ENCODE measurements around the gene PDE4D.

Gene PDE4D

DNA sequence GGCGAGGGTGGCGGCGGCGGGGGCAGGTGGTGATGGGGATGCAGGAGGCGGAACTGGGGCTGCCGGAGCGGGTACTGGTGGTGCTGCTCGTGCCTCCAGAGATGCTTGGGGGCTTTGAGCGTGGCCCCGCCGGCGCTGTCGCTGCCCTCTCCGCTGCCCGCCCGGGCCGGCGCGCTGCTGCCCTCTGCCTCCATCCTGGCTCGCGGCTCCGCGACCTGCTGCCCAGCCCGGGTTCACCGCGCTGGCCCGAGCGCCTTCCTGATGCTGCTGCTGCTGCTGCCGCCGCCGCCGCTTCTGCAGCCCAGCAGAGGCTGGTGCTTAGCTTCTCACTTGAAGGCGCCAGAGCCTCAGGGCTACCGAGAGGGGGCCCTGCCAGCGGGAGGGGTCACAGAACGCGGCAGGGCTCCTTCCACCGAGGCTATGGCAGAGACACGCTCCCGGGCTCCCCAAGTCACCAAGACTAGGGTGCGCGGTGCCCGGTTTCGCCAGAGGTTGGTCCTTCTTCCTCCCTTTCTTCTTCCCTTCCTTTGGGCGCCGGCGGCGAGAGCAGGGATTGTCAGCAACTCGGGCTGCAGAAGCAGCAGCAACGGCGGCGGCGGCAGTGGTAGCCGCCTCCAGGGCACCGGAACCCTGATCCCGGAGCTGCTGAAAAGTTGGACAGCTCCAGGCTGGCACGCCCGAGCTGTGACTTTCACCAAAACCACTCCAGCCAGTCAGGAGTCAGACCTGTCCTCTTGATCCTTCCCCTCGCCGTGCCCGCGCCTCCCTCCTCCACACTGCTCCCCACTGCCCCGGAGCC is at the start of gene PDE4D:
PDE4D (minus strand) TSS at position 298 of the 799 bp plus-strand sequence.
- no peak for DNase-seq

DNA sequence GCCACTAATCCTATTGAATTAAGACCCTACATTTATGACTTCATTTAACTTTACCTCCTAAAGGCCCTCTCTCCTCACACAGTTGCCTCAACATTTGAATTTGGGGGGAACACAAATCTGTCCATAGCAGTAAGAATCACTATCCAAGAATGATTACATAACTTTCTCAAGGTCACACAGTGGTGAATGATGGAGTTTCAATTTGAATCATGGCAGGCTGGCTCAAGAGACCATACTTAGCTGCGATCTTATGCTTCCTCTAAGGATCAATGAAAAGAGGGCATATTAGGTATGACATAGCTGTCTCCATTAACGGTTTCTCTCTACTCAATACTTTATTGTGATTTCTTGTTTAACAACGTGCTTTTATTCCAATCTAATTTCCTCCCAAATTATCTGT is 44.1 kb upstream of the PDE4D start:
- no peak for DNase-seq

DNA sequence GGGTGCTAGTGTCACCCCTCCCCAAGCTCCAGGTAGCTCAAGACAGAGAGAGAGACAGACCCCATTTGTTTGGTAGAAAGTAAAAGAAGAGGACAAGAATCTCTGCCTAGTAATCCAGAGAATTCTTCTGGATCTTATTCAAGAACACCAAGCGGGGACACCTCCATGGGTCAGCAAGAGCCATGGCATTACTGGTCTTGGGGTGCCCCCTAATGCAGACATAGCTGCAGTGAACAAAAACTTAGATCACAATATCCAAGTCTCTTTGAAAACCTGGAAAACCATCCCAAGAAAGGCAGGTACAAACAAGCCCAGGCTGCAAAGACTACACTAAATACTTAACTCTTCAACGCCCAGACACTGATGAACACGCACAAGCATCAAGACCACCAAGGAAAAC is 29.9 kb upstream of the PDE4D start:
- no peak for DNase-seq

DNA sequence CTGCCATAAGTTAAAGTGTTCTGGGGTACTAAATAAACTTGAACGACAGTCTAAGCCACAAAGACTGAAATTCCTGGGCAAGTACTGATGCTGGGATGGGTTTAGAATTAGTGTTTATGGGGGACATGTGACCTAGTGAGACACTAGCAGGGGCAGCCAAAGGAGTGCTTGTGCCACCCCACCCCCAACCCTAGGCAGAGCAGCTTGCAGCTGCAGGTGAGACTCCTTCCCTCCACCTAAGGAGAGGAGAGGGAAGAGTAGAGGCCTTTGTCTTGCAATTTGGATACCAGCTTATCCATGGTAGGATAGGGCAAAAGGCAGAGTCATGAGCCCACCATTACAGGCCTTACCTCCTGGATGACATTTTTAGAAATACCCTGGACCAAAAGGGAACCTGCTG is 28.7 kb upstream of the PDE4D start:
- no peak for DNase-seq

DNA sequence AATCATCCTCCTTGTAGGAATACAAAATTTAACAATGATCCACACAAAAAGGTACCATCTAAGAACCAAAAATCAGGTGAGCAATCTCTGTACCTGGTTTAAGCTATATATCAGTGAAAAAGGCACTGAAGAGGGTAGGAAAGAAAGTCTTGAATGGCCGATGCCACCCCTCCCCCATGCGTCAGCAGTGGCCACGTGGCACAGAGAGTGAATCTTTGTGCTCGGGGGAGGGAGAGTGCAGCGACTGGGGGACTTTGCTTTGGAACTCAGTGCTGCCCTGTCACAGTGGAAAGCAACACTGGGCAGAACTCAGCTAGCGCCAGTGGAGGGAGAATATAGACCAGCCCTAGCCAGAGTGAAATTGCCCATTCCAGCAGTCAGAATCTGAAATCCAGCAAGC is 28.3 kb upstream of the PDE4D start:
- no peak for DNase-seq

DNA sequence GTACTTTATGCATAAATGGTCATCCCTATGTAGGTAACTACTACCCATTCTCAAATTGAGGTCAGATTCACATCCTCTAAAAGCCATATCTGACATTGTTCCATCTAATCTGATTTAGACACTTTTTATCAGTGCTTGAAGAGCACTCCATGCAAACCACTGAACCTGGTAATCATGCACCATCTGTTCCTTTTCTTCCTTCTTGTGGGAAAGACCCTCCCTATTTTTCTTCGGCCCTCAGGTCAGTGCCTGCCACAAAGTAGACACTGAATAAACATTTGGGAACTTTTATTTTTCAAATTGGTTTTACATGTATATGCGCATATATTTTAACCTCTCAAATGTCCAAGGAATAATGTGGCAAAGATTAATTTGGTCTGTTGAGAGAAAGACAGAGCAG is 26.0 kb upstream of the PDE4D start:
- no peak for DNase-seq

DNA sequence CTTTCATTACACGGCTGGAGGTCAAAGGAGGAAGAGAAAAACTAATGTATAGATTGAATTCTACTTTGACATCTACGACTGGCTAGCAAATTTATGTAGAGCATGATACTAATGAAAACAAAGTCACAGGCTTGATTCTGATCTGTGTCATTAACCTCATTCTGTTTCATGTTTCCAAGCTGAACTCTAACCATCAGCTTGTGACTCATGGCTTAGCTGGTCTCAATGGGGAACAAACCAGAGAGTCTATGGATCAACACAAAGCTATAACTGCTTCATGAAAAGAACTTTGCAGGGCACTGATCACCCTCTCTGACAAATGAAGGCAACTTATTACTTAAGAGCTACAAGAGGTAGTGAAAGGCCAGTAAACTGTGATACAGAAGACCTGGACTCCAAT is 23.6 kb upstream of the PDE4D start:
- DNase-seq, result no peak

DNA sequence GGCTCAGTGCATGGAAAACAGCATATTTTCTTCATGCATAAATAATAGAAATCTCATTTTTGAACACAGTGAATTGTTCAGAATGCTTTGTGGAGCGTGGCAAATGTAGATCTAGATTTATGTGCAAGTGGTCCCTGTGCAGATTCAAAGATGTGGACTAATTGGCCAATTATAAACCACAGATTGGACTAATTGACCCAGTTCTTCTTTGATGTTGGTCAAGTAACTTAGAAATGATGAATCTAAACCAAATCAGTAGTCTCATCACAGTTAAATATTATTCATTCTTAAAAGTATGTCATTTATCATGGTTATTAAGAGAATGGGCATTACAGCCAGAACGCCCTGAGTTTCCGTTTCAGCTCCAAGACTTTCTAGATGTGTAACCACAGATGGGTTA is 11.7 kb upstream of the PDE4D start:
- no peak for DNase-seq

DNA sequence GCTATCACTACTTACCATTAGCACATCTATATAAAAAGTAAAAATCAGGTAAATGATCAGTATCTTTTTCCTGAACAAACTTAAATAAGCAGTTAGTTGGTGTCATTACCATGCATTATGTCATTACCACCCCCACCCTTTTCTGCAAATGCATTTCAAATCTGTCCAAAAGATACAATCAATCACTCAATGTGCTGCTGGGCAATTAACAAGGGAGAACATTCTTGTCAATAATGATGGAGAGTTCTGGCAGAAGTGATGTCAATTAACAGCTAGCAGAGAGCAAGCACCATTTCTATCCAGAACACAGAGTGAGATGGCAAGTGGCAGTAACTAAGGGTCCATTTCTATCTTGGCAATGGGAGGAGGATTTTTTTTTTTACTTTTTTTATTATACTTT is 3.5 kb upstream of the PDE4D start:
- no peak for DNase-seq

DNA sequence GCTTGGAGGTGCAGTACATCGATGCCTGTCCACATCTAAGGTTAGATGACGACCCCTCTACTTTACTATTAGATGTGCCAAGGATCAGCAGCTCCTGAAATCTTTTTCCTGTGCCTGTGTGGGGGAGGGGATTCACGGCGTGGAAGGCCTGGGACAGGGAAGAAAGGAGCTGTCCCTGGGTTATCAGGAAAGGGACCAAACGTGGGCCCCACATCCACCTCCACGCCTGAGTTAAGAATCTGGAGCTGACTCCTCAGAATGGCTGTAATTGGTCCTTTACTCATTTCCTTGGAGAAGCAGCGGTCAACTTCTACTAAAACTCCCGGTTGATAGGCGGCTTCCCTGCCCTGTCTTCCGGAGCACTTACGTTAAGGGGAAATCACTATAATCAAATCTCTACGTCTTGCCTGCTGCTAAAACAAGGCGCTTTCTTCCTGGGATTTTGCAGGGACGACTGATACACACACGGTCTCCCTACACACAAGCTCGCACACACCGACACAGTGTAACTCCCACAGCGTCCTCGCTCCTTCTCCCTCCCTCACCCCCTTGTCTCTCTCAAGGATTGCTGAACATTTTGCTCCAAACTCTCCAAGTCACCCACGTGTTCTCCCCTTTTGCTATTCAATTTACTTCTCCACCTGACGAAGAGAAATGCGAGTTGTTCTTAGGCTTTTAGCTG is 1.4 kb downstream of the PDE4D start:
- no peak for DNase-seq

DNA sequence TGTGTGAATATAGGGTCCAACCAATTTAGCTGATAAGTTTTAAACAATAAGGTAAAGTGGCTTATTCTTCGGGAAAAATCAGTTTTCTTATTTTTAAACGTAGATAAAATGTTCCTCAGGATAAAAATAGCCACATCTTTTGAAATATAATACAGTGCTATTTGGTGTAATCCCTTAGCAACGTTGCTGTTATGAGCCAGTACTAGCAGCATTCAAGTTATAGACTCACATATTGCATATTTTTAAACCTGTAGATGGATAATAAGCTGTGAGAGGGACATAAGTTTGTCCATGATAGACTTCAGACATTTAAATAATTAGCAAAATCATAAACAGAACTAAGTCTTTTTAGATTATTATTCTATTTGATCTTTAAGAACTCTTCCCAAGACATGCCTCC is 6.3 kb downstream of the PDE4D start:
- DNase-seq, result no peak

DNA sequence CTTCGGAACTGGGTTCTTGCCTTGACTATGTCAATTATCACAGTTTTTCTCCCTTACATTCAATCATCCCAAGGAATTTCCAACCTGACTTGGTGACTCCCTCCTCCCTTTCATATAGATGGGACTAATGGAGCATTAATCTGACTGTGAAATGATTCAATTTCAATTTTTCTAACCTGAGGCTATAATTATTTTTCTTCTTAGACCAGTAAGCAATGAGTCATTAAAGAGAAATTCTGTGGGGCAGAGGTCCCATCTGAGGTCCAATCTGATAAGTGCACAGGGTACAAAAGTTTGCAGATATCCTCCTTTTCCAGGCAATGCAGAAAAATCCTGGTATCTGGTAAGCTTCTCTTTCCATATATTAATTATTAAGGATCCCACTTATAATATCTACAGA is 18.9 kb downstream of the PDE4D start:
- no peak for DNase-seq

DNA sequence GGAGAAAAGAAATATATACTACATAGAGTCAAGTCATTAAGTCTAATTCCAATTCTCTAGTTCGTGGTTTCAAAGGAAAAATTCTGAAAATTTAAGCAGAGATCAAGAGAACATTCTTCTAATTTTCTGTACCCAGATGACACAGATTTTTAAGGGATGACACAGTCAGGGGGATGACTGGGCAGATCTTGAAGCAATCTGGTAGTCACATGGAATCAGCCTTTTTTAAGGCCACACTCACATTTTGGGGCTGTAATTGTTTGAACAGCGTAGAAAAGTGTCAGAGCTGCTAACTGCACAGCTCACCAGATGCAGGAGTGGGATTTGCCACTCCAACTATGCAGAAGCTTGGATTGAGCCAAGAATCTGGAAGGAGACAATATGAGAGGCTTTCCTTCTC is 20.4 kb downstream of the PDE4D start:
- no peak for DNase-seq

DNA sequence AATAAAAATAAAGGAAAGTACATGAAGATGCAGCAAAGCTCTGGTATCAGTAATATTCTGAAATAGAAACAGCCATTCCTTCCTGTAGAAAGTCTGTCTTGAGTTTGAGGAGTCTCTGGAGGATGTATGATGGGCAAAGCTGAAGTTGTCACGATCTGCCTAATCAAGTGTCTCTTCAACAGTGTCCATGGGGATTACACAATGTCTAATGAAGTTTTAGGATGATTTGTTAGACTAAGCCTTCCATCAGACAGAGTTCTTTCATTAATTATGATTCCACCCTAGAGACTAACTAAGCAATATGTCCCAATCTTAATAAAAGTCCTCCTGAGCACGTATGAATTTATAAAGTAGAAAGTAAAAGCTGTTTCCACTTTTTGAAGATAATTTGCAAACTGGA is 26.9 kb downstream of the PDE4D start:
- no peak for DNase-seq

DNA sequence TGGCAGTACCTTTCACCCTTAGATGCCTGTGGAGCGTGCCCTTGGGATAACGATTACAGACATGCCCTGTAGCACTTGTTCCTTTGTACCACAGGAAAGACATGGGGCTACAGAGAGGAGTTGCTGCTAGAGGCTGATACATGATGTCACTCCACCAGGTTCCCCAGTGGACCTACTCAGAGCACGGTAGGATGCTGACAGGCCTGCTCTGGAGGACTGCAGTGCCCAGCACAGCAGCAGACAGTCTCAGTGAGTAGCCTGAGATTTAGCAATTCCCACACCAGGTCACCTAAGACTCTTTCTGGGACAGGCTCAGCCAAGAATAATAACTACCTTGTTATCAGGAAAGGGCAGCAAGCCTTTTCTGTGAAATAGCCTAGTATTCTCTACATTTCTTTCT is 28.8 kb downstream of the PDE4D start:
- DNase-seq, result no peak

DNA sequence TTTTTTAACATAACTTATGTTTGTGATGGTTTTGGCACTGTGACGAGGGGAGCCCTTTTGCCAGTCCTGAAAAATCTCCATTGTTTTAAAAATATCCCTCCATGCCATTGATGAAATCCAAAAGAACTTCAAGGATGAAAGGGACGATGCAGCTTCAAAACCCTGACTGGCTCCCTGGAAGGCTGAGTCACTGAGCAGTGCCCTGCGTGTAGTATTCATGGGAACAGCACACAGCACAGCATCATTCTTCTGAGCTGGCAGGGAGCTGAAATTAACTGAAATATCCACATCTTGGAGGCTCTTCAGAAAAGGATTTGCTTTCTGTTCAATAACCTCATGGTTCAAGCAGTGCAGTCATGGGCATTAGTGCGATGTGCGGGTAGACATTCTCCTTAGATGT is 29.7 kb downstream of the PDE4D start:
- no peak for DNase-seq

DNA sequence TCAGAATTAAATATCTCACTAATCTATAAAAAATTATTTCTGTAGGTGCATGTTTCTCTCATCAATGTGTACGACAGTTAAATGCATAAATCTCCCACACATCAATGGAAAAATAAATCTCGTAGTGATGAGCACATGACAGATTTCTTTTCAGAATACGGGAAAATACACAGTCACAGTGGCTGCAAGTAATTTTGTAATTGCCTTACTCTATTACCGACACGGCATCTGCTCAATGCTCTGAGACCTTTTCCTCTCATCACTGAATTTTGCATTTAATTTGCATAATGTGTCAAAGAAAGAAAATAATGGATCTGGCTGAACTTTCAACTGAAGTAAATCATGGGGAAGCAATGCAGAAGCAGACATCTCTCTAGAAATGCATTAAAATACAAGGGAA is 37.2 kb downstream of the PDE4D start:
- no peak for DNase-seq

DNA sequence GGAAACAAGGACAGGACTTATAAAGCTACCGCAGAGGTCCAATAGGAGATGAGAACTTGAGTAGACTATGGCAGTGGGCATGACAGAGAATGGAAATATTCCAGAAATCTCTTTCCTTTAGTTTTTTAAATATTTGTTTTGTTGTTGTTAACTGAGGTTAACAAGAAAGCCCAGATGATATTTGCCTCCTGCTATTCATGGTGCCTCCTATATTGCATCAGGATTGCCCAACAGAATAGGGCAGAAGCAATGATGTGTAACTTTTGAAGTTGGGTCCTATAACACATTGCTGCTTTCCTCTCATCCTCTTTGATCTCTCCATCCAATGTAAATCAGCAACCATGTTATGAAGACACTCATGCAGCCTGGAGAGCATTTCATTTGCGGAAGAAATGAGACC is 42.8 kb downstream of the PDE4D start:
- DNase-seq, result no peak

DNA sequence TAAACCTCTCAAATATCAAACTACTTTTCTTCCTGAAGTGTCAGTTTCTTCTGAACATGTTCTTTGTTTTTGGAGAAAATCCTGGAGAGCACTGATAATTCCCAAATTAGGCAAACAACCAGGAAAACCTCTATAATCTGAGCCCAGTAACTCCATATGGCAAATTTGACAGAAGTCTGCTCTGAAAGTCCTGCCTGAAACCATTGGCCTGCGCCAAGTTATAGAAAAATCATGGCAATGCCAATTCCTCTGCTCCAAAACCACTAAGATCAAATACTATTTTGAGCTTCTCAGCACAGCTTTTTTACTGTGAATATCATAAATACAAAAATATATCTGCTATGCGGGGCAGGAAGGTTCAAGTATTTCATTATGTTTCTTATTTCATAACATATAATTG is 45.9 kb downstream of the PDE4D start:
- no peak for DNase-seq

DNA sequence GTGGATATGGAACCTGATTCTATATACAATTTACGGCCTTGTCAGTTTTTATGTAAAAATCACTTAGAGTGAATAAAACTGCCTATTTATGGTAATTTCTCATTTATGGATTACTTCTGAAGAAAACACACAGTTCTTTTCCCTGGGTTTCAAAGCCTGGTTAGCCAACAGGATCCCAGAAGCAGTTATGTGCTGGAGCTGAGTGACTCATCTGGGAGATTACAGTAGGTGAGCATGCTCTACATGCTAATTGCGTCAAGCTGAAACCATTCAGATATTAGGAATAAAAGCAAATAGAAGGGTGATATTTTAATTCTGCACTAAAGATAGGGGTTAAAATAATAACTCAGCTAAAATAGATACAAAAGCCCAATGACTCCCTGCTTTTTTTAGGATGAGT is 47.8 kb downstream of the PDE4D start:
- no peak for DNase-seq

DNA sequence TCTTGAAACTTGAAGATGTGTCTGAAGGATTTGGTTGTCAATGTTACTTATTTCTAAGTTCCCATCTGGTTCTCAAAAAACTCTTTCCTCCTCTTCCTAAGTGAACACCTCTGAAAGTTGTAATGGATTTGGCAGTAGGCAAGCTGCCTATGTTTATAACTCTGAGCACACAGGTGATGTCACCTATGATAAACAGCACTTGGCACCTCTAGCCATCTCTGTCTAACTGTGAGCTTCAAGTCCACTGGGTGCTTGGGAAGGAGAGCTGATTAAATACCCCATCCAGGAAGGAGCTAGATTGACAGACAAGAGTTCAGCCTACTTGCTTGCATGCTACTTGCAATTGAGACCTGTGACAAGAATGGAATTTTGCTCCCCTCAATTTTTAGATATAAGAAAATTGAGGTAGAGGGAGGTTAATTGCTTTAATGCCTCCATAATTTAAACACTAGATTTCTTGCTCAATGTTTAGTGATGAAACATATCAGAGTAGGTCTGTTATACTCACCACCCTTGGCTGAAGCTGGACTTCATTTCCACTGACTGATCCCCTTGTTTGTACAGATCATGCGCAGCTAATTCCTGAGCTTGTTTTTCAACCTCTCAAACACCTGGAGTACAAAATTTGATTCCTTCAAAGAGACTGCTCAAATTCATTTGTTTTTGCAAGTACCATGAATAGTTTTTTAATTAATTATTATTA is 49.9 kb downstream of the PDE4D start:
- no peak for DNase-seq

DNA sequence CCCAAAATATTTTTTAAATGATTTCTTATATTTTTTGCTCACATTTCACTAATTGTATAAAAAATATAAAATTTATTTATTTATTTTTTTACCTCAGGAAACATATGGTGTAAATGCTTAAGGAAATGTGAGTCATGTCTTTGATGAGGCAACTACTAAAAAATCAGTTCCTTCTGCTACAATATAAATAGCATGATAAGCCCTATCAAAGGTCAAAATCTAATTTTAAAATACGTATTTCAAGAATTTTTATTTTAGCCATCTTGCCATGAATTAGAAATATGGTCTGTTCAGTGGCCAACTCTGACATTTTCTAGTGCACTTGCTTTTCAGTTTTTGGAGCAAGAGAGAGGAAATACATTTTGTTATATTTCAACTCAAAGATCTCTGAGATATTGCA is 50.5 kb downstream of the PDE4D start:
- DNase-seq, result no peak

DNA sequence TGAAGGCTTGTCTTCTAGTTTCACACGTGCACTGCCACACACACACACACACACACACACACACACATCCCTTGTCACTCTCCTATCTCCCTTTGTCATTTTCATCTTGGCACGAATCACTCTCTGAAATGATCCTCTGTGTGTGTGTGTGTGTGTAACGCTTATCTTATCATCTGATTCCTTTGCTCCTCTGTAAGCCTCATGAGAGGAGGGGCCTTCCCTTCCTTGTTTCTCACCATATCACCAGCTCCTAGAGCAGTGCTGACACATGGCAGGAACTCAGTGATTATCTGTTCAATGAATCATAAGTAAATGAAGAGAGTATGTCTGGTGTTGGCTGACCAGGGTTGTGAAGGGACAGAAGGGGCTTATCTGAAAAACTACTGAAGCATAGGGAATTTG is 53.3 kb downstream of the PDE4D start:
- no peak for DNase-seq

DNA sequence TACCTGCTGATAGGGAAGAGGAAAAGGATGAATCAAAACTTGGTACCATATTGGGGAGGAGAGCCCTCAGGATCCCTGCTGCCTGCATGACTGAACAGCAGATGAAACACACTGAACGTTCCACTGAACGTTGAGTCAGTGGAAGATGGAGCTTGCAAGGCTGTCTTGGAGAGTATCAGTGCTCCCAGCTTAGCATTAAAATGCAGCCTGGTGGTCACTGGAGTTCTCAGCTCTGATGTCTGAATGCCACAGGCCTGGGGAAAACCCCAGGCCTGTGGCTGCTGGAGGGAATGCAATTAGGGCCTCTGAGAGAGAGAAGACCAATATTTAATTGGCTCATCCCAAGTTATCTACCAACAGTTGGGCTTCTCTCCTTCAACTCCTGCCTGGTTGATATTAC is 54.5 kb downstream of the PDE4D start:
- no peak for DNase-seq

Measured in DMS79 (cell line).